ENCODE measurements around the gene UGGT2.
"Not testable (repeated sequence)": the region's sequence is repeated elsewhere in the genome, so short reads cannot be mapped to it uniquely, and the experiment has no call there.

Gene UGGT2

DNA sequence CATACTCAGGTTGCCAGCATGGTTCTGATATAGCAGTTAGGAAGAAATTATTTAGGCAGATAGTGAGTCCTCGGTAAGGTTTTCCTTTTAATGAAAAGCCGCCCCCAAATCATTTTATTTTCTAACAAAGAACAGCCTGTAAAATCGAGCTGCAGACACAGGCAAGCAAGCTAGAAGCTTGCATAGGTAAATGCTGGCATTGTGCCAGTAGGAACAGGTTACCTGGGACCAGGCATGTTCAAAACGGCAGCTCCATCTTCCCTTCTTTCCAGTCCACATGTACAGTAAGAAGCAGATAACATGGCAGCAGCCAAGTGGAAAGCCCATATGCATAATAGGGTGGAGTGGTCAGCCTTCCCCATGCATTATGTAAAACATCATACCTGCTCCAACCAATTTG, 71.1 kb downstream of the UGGT2 start:
- Histone ChIP-seq H3K4me2 (no peak overlapping the region), H3K36me3 (ENCODE audit: insufficient read depth) (no peaks in the 10 kb centered on the region), H3K79me2 (ENCODE audit: insufficient read depth, low read depth) (no peaks in the 10 kb centered on the region), H3K27me3 (ENCODE audit: insufficient read depth, low read depth) (no peaks in the 10 kb centered on the region), H3K9ac (no peak overlapping the region), H4K20me1 (ENCODE audit: insufficient read depth) (no peaks in the 10 kb centered on the region), H2AFZ (ENCODE audit: low read depth) (no peak overlapping the region), H3K4me3 (IDR thresholded peaks at IDR 0.05; ENCODE audit: insufficient read depth, low read depth, low read length) (no peak overlapping the region), H3K27ac (no peak overlapping the region), H3K4me1 (ENCODE audit: low read depth, poor library complexity, severe bottlenecking) (no peaks in the 10 kb centered on the region)
- no peak for TF ChIP-seq CTCF (conservative IDR thresholded peaks at IDR 0.05; ENCODE audit: low read depth, low read length)

- H2AFZ ChIP-seq (ENCODE audit: low read depth); H3K36me3 ChIP-seq (ENCODE audit: insufficient read depth); H3K9ac ChIP-seq; H3K4me1 ChIP-seq (ENCODE audit: low read depth, poor library complexity, severe bottlenecking); H3K4me3 ChIP-seq (IDR thresholded peaks at IDR 0.05; ENCODE audit: insufficient read depth, low read depth, low read length); H3K27ac ChIP-seq; H3K79me2 ChIP-seq (ENCODE audit: insufficient read depth, low read depth); H3K4me2 ChIP-seq; H4K20me1 ChIP-seq (ENCODE audit: insufficient read depth); H3K27me3 ChIP-seq (ENCODE audit: insufficient read depth, low read depth): not testable (repeated sequence)
Observed at GRCh38 chr13:95972651-95973050, 80.5 kb downstream of the UGGT2 start.

- H3K27ac ChIP-seq = no peak overlapping the region
Observed at GRCh38 chr13:95970878-95971277, 82.3 kb downstream of the UGGT2 start.

DNA sequence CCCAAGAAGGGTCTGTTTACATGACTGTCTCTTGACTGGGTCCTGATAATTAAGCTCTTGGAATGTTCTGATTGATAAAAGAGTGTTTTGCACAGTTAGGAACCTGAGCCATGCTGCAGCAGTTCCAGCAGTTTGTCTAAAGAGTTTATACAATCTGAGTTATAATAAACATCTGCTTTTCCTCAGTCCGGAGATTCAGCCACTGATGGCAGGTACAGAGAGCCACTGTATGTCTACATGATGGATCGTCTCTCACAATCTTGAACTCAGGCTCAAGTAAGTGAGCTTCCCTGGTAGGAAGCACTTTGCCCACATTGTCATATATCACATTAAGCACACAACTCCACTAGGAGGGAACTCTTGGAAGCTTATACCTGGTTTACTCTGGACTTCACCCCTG, 84.3 kb downstream of the UGGT2 start:
- H3K27ac ChIP-seq = no peak overlapping the region
- H3K4me2 ChIP-seq = no peak overlapping the region

More at GRCh38 chr13:95970878-95971277, 82.3 kb downstream of the UGGT2 start:
- Histone ChIP-seq H3K4me3 (IDR thresholded peaks at IDR 0.05; ENCODE audit: insufficient read depth, low read depth, low read length) (no peak overlapping the region), H2AFZ (ENCODE audit: low read depth) (no peak overlapping the region), H4K20me1 (ENCODE audit: insufficient read depth) (no peaks in the 10 kb centered on the region), H3K79me2 (ENCODE audit: insufficient read depth, low read depth) (no peaks in the 10 kb centered on the region), H3K36me3 (ENCODE audit: insufficient read depth) (no peaks in the 10 kb centered on the region), H3K9ac (no peak overlapping the region), H3K27me3 (ENCODE audit: insufficient read depth, low read depth) (no peaks in the 10 kb centered on the region), H3K4me1 (ENCODE audit: low read depth, poor library complexity, severe bottlenecking) (no peaks in the 10 kb centered on the region), H3K4me2 (no peak overlapping the region)
- TF ChIP-seq CTCF (conservative IDR thresholded peaks at IDR 0.05; ENCODE audit: low read depth, low read length) = no peak

DNA sequence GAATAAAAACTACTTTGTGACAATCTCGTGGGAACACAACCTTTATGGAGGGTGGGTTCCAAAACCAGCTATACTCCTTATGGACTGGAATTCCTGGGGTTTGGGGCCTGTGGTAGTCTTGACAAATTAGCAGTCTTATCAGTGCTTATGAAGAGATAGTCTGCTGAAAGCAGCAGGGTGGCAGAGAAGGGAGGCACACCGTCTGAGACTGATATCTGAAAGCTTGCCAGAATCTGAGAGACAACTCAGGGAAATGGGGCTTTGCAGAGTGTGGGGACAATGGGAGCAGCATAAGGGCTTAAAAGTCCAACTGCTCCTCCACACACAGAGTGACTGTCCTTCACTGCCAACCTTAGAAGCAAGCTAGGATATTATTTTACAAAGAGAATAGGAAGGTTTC, 95.9 kb downstream of the UGGT2 start:
- TF ChIP-seq CTCF (conservative IDR thresholded peaks at IDR 0.05; ENCODE audit: low read depth, low read length) = no peak
- Histone ChIP-seq H4K20me1 (ENCODE audit: insufficient read depth) (no peaks in the 10 kb centered on the region), H3K27ac (no peak overlapping the region), H3K4me1 (ENCODE audit: low read depth, poor library complexity, severe bottlenecking) (peaks cover 6% of the 10 kb centered on the region), H3K36me3 (ENCODE audit: insufficient read depth) (no peaks in the 10 kb centered on the region), H3K79me2 (ENCODE audit: insufficient read depth, low read depth) (no peaks in the 10 kb centered on the region), H3K4me2 (no peak overlapping the region), H2AFZ (ENCODE audit: low read depth) (no peak overlapping the region), H3K27me3 (ENCODE audit: insufficient read depth, low read depth) (no peaks in the 10 kb centered on the region), H3K4me3 (IDR thresholded peaks at IDR 0.05; ENCODE audit: insufficient read depth, low read depth, low read length) (no peak overlapping the region), H3K9ac (no peak overlapping the region)

More for the DNA sequence above, 84.3 kb downstream of the UGGT2 start:
- no peaks in the 10 kb centered on the region for H3K36me3 ChIP-seq (ENCODE audit: insufficient read depth)
- no peak overlapping the region for H3K9ac ChIP-seq
- no peak for TF ChIP-seq CTCF (conservative IDR thresholded peaks at IDR 0.05; ENCODE audit: low read depth, low read length)
- no peaks in the 10 kb centered on the region for H3K27me3 ChIP-seq (ENCODE audit: insufficient read depth, low read depth)
- H3K4me3 ChIP-seq (IDR thresholded peaks at IDR 0.05; ENCODE audit: insufficient read depth, low read depth, low read length) = no peak overlapping the region
- H4K20me1 ChIP-seq (ENCODE audit: insufficient read depth) = no peaks in the 10 kb centered on the region
- no peak overlapping the region for H2AFZ ChIP-seq (ENCODE audit: low read depth)
- H3K4me1 ChIP-seq (ENCODE audit: low read depth, poor library complexity, severe bottlenecking) = no peaks in the 10 kb centered on the region
- H3K79me2 ChIP-seq (ENCODE audit: insufficient read depth, low read depth) = no peaks in the 10 kb centered on the region
